GM18873 (cell line): ENCODE measurements around the gene SUV39H2.
"Not testable (repeated sequence)": the region's sequence is repeated elsewhere in the genome, so short reads cannot be mapped to it uniquely, and the experiment has no call there.

Source experiments
- ATAC-seq: cut with Tn5 transposase; IDR thresholded peaks from one replicate; pipeline ENCODE4 v1.9.1; 2021; ENCODE audit warnings: mild to moderate bottlenecking, moderate library complexity, moderate number of reproducible peaks; ENCODE audit not compliant: unreplicated experiment, low FRiP score

SUV39H2 gene, protein sequence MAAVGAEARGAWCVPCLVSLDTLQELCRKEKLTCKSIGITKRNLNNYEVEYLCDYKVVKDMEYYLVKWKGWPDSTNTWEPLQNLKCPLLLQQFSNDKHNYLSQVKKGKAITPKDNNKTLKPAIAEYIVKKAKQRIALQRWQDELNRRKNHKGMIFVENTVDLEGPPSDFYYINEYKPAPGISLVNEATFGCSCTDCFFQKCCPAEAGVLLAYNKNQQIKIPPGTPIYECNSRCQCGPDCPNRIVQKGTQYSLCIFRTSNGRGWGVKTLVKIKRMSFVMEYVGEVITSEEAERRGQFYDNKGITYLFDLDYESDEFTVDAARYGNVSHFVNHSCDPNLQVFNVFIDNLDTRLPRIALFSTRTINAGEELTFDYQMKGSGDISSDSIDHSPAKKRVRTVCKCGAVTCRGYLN

DNA sequence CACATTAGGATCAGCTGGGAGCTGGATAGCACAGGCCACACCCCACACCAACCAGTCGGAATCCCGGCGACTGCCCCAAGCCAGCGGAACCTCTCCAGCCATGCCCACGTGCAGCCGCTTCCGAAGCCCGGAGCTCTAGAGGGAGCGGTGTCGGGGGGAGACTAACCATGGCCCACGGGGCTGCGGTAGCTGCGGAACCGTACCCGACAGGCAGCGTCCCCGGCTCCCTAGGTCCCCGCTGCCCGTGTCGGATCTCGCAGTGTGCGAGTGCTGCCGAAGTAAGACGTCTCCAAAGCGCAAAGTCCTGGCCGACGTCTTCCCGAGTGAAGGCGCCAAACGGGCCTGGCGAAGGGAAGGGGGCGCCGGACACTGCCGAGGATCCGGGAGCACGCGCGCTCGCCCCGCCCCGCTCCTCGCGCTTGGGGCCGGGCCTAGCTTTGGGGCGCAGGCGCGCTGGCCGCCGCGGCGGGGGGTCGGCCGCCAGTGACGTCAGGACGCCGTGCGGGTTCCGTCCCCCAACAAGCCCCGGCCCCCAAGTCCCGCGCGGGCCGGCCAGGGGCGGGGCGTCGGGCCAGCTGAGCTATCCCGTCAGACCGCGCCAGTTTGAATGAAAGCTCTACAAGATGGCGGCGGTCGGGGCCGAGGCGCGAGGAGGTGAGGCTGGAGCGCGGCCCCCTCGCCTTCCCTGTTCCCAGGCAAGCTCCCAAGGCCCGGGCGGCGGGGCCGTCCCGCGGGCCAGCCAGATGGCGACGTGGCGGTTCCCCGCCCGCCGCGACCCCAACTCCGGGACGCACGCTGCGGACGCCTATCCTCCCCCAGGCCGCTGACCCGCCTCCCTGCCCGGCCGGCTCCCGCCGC is at the start of gene SUV39H2:
Gene SUV39H2, plus strand, starts transcription at position 601 of the 858 bp plus-strand sequence. Its CDS starts 23 bp downstream, at position 624.
- ATAC-seq = peak; percentile 86

DNA sequence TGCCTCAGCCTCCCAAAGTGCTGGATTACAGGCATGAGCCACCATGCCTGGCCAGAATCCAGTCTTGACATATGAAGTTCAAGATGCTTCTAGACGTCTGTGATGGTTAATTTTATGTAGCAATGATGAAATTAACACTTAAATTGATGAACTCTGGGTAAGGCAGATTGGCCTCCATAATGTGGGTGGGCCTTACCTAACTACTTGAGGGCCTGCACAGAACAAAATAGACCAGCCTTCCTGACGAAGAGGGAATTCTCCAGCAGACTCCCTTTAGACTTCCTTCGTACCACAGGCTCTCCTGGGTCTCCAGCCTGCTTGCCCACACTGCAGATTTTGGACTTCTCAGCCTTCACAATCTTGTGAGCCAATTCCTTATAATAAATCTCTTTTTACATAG is 45.6 kb upstream of the SUV39H2 start:
- ATAC-seq = no peak

DNA sequence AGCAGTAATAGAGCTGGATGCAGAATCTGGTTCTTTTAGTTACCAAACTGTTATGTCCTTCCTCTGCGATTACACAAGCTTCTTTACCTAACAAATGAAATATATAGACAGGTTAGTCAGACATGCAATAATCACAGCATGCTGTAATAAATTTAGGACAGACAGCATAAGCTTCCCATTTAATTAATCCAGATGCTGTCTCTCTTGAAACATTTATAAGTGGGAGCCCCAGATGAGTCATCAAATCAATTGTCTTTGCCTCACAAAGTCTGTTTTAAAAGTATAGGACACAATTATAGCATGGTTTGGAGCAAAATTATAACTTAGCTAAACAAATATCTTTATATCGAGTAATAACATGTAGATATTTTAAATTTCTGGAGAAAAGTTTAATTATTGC is 42.5 kb upstream of the SUV39H2 start:
- no peak for ATAC-seq

DNA sequence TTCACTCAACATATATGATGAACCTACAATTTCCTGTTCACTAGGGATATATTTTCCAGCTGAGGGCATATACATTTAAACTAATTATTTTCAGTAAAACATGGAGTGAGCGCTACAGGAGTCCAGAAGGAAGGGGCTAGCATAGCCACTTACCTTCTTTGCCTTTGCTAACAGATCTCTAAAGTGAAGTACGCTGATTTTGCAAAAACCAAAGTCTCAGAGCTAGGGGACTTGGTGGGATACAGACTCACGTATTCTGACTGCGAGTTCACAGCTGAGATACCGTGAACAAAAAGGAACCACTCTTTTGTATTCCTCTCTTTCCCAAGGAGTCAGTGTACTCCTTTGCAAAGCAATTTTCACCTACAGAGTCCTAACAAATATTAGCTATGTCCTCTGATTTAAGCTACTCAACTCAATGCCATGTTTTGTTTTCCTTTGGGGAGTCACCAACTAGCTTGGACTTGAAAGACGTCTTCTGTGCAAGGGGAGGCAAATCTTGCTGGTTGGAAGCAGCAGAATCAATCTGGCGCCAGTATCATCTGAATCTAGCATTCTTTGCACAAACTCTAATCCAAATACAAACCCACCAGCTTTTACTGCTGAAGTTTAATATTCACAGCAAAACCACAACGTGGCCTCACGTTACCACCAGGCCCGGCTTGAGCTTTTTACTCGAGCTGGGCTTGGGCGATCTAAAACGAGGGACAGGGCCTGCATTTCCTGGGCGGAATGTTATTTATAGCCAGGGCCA is 41.5 kb upstream of the SUV39H2 start:
- ATAC-seq = no peak

DNA sequence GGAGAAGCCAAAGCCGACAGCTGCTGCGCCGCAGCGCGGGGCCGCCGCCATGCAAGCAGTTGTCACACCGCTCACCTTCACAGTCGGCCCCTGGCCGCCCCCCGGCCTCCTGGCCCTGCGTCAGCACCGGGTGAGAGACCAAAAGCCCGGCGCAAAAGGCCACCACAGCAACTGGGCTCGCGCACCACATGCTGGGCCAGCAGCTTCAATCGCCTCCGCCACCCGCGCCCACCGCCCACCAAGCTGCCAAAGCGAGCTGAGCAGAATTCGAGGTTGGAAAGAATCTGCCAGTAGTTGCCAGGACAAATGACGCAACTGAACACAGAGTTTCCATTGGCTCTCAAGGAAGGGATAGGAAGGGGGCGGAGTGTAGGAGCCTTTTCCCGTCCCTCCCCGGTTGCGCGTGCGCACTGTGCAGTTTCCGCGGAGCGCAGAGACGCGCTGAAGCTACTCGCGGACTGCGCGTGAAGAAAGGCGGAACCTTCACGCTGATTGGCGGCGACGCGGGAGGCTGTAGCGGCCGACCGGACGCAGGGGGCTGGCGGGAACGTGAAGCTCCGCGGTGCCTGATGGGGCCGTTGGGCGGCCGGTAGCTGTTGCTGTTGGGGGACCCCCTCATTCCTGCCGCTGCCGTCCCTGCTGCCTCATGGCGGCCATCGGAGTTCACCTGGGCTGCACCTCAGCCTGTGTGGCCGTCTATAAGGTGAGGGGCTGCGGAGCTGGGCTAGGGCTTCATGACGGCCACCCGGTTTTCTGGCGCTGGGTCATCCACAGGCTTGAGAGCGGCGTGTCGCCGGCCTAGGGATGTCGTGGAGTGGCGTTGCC is 40.7 kb upstream of the SUV39H2 start, which contains the start of the genes CDNF, HSPA14 and MSANTD7:
Gene CDNF, minus strand, starts transcription at position 281 of the 825 bp plus-strand sequence. Its CDS starts 91 bp downstream, at position 190.
Gene HSPA14, plus strand, starts transcription at position 550 of the 825 bp plus-strand sequence. Its CDS starts 97 bp downstream, at position 647.
Gene MSANTD7, plus strand, starts transcription at position 550 of the 825 bp plus-strand sequence. CDS start 3,979 bp downstream, outside the sequence.
- peak; percentile 89 for ATAC-seq

DNA sequence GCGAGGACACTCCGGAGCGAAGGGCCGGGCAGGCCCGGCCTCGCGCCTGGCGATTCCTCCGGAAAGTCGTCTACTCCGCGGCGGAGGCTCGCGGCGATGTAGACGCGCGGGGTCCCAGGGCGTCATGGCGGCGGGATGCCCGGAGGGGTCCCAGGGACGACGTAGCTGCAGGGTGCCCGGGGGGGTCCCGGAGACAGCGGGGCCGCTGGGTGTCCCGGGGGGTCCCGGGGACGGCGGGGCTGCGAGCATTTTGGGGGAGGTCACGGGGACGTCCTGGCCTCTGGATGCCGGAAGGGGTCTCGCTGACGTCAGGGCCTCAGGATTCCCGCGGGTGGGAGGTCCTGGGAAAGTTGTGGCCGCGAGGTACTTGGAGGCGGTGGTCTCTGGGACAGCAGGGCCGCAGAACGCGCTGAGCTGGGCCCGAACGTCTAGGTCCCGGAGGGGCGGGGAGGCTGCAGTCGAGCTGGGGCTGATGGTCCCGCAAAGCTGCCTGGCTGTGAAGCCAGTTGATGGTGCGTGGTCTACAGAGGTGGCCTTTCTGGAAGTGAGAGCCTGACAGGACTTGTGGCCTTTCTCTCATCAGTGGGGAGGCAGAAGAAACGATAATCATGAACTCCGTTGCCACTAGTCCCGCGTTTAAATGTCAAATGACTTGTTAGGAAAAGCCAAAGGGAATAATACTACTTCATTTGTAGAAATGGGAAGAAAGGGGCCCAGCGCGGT is 39.9 kb upstream of the SUV39H2 start:
- ATAC-seq = no peak

DNA sequence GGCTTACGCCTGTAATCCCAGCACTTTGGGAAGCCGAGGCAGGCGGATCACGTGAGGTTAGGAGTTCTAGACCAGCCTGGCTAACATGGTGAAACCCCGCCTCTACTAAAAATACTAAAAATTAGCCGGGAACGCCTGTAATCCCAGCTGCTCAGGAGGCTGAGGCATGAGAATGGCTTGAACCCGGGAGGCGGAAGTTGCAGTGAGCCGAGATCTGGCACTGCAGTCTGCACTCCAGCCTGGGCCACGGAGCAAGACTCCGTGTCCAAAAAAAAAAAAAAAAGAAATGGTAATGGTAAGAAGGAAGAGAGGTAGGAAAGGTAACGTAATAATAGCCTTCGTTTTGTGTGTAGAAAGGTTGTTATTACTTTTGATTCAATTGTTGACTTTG is 39.4 kb upstream of the SUV39H2 start:
- ATAC-seq = no peak

DNA sequence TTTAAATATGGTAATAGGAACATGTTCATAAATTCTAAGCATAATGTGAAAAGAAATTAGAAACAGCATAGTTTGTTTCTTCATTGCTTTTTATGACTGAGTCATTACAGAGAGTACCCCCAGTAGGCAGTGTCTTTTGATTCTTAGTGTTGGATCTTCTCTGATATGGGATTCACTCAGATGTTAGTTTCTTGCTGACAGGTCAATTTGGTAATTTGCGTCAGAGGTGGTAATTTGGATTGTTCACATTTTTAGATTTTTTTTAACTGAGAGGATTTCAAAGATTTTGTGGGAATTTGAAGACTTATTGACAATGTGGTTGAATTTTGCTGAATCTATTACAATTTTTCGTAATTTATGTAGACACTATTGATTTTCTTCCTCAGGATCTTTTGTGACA is 38.5 kb upstream of the SUV39H2 start:
- ATAC-seq = no peak

DNA sequence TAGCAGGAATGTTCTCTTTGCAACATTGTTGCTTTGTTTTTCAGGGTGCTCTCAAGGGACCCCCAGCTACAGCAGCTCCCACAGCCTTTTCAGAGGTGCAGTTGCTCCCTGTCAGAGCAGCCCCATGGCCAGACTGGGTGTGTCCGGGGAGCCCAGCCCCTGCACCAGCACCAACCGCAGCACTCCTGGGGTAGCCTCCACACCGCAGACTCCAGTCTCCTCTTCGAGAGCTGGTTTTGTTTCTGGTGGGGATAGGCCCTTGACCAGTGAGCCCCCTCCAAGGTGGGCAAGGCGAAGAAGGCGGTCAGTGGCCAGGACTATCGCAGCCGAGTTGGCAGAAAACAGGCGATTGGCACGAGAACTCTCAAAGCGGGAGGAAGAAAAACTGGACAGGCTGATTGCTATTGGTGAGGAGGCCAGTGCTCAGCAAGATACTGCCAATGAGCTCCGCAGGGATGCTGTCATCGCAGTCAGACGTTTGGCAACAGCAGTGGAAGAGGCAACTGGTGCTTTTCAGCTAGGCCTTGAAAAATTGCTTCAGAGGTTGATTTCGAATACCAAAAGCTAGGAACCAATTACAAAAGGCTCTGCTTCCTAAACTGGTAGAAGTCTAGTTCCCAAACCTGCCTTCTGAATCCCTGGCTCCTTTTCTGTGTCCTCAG is 35.2 kb upstream of the SUV39H2 start:
- ATAC-seq = no peak

DNA sequence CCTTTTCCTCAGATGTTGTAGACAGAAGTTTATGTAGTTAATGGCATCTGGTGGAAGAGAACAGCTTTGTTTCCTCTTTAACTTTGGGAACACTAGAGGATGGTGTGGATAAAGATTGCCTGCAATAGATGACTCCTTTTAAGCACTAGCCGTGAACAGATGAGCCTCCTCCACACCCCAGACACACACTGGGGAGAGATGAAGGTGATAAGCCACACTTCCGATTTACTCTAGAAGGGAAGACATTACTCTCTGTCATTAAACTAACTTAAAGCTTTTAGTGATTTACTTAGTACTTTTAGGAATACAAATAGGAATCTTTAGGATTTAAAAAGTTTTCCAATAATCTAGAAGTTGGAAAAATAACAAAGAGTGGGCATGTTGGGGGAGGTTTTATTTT is 33.7 kb upstream of the SUV39H2 start:
- no peak for ATAC-seq

DNA sequence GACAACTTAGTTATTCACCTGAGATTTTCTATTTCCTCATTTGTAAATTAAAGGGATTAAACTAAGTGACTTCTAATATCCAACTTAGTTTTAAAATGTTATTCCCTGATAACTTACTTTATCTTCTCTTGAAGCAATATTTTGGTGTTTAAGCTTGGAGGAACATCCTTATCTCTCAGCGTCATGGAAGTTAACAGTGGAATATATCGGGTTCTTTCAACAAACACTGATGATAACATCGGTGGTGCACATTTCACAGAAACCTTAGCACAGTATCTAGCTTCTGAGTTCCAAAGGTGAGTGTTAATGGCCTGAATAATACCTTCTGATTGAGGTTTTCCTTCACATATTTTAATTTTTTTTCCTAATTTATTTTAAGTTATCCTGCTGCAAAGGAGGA is 26.4 kb upstream of the SUV39H2 start:
- no peak for ATAC-seq

DNA sequence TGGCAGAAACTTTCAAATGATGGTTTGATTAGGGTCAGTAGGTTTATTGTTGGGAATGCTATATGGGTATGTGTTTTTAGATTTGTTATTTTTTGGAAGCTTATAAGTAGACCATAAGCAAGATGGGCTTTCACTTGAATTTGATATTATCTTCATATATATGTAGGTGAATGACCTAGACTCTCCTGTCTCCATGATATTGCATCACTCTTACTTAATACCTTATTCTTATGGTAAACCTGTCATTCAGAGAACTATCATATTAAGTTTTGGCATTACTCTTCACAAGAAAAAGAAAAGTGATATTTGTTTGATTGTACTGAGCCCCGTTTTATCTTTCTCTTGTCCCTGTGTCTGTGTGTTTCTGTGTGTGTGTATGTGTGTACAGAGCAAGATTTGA is 23.2 kb upstream of the SUV39H2 start:
- ATAC-seq = no peak

DNA sequence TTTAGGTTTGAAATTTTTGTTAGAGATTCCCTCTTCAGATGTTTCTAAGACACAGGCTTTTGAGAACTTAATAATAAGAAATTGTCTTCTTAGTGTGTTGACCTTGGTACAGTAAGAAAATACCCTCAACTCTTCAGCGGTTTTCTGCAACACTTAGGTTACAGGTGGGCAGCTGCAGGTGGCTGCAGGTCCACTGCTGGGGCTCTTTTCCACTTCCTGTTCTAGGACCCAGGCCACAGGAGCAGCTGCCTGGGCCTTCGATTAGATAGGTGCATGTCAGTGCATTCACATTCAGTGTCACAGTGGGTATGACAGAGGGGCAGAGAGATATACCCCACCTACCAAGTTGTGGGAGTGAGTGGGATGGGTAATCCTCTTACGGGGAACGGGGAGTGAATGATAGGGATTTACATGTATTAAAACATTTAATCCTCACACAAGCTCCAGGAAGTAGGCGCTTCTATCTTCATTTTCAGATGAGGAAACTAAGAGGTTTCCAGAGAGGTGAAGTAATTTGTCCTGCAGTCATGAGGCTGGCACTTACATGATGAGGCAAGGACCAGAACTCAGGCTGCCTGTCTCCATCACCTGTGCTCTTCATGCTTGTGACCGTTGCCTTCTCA is 20.2 kb upstream of the SUV39H2 start:
- ATAC-seq = no peak

DNA sequence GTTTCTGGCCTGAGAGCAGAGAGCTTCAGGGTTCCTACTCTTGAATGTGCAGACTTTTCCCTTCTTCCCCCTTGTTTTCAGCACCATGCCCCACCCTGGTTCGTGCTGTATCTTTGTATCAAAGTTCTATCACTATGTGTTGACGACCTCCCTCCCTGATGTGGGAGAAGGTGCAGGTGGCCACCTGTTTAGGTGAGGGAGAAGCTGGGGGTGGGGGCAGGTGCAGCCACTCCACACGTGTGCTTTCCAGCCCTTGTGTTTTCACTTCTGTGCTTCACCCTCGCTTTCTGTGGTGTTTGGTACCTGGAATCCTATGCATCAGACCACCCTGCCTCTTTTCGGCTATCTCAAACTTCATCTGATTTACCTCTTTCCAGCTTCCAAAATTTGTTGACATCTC is 19.6 kb upstream of the SUV39H2 start:
- no peak for ATAC-seq

DNA sequence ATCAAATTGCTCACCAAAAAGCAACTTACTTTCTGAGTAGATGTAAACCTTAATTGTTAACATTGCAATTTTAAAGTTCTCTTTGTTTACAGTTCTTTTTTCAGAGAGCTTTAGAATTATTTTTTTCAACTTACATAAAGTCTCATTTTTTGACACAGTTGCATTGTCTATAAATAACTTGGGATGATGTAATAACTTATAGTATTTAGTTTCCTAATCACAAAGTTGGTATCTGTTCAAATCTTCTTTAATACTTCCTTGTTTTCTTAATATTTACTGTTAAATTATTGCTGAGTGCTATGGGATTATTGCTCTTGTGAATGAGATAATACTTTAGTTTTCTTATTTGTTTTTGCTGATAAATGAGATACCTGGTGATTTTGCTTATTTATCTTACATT is 18.9 kb upstream of the SUV39H2 start:
- no peak for ATAC-seq

DNA sequence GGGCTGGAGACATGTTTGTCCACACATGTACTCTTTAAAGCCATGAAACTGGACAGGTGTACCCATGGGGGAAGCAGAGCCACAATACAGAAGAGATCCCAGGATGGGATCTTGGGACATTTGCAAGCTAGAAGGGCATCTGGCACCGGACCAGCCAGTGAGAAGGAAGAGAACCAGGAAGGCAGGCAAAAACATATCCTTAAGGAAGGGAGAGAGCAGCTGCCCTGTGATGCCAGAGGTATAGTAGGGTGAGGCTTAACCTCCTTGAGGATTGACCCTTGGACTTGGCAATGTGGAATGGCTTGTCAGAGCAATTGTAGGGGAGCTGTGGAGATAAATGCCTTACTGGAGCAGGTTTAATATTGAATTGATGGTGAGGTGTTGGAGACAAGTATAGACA is 17.9 kb upstream of the SUV39H2 start:
- no peak for ATAC-seq

DNA sequence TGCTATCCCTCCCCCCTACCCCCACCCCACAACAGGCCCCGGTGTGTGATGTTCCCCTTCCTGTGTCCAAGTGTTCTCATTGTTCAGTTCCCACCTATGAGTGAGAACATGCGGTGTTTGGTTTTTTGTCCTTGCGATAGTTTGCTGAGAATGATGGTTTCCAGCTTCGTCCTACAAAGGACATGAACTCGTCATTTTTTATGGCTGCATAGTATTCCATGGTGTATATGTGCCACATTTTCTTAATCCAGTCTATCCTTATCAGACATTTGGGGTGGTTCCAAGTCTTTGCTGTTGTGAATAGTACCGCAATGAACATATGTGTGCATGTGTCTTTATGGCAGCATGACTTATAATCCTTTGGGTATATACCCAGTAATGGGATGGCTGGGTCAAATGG is 14.2 kb upstream of the SUV39H2 start:
- not testable (repeated sequence) for ATAC-seq

DNA sequence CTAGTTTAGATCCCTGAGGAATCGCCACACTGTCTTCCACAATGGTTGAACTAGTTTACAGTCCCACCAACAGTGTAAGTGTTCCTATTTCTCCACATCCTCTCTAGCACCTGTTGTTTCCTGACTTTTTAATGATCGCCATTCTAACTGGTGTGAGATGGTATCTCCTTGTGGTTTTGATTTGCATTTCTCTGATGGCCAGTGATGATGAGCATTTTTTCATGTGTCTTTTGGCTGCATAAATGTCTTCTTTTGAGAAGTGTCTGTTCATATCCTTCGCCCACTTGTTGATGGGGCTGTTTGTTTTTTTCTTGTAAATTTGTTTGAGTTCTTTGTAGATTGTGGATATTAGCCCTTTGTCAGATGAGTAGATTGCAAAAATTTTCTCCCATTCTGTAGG is 13.8 kb upstream of the SUV39H2 start:
- ATAC-seq = not testable (repeated sequence)
